ENCODE data around the gene LRMDA.
A peak's percentile ranks its signal among the peaks of the same experiment; 100 is the strongest.

LRMDA gene

DNA sequence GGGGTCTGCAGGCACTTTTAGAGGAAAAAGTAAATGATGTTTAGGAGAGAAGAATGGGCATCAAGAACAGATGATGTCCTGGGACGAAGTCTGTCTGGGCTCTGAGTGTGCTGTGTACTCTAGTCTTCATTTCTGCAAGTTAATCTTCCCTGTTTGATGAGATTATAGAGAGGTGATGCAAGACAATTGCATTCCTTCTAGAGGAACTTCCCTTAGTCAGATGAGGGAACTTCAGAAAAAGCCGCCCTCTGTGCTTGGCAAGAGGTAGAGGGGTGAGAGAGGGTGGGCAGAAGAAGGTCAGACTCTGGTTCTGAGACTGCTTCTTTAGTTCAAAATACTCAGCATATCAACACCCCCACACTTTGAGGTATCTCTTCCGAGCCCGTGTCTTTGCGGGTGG is 797.9 kb downstream of the LRMDA start:
- no peaks in the 10 kb centered on the region for H4K20me1 ChIP-seq
- H3K36me3 ChIP-seq, result no peaks in the 10 kb centered on the region
- H3K4me3 ChIP-seq, result no peak overlapping the region
- TF ChIP-seq Cebpa-rat (IDR thresholded peaks at IDR 0.05), result no peak
- H3K27me3 ChIP-seq, result no peaks in the 10 kb centered on the region
- H3K27ac ChIP-seq, result no peak overlapping the region
- H3K9me3 ChIP-seq (replicated peaks in 1 of 11), result no peaks in the 10 kb centered on the region
- no peak overlapping the region for H3K4me2 ChIP-seq
- no peaks in the 10 kb centered on the region for H3K4me1 ChIP-seq
- no peak overlapping the region for H3K9ac ChIP-seq

DNA sequence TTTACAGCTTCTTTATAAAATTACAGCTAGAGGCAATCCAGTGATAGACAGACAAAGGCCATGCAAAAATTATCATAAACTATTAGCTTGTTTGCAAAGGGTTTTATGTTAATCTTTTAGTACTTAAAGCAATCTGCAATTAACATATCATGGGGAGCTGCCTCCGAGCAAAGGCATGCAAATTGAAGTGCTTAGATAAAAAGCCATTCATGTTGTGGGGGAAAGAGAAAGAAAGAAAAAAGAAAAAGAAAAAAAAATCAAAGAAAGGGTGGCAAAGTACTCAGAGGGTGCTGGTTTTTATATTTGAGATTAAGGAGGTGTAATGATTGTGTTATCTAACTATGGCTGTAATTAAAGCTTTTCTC is 799.5 kb downstream of the LRMDA start:
- no peaks in the 10 kb centered on the region for H4K20me1 ChIP-seq
- H3K4me2 ChIP-seq, result no peak overlapping the region
- H3K4me3 ChIP-seq, result no peak overlapping the region
- no peaks in the 10 kb centered on the region for H3K27me3 ChIP-seq
- H3K27ac ChIP-seq, result no peak overlapping the region
- H3K4me1 ChIP-seq, result no peaks in the 10 kb centered on the region
- no peaks in the 10 kb centered on the region for H3K36me3 ChIP-seq
- H3K9ac ChIP-seq, result no peak overlapping the region
- H3K9me3 ChIP-seq (replicated peaks in 1 of 11), result no peaks in the 10 kb centered on the region
- TF ChIP-seq Cebpa-rat (IDR thresholded peaks at IDR 0.05), result no peak

DNA sequence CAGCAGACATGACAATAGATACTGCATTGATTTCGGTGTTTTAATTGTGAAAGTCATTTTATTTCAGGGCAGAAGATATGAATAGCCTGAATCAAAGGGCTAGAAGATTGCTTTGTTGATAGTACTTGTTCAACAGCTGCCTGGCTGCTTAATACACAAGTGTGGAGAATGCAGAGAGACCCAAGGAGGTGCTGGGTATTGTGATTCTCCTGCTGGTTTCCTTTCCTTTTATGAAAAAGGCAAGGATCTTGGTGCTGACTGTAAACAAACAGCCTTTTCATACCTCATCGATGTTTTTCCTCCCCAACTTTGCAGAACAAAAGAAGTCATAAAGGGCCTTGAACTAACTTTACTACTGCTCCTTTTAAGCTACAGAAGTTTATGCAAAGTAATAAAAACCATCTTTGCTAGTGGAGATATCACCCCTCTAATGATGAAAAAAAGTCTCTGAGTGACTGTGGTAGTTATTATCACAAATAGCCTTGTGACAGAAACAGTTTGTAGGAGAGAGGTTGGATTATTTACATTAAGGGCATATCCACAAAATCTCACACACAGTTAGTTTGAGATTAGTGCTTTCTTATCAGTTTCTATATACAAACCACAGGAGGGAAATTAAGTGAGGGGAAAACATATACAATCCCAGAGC is 800.0 kb downstream of the LRMDA start:
- Histone ChIP-seq H3K9ac (no peak overlapping the region), H4K20me1 (no peaks in the 10 kb centered on the region), H3K27ac (no peak overlapping the region), H3K9me3 (replicated peaks in 1 of 11) (no peaks in the 10 kb centered on the region), H3K27me3 (no peaks in the 10 kb centered on the region), H3K4me1 (peaks cover 0 to 2% (median 0%) of the 10 kb centered on the region in 10 experiments; a peak in 1 of 20 replicates), H3K36me3 (no peaks in the 10 kb centered on the region), H3K4me3 (no peak overlapping the region), H3K4me2 (no peak overlapping the region)
- no peak for TF ChIP-seq Cebpa-rat (IDR thresholded peaks at IDR 0.05)

DNA sequence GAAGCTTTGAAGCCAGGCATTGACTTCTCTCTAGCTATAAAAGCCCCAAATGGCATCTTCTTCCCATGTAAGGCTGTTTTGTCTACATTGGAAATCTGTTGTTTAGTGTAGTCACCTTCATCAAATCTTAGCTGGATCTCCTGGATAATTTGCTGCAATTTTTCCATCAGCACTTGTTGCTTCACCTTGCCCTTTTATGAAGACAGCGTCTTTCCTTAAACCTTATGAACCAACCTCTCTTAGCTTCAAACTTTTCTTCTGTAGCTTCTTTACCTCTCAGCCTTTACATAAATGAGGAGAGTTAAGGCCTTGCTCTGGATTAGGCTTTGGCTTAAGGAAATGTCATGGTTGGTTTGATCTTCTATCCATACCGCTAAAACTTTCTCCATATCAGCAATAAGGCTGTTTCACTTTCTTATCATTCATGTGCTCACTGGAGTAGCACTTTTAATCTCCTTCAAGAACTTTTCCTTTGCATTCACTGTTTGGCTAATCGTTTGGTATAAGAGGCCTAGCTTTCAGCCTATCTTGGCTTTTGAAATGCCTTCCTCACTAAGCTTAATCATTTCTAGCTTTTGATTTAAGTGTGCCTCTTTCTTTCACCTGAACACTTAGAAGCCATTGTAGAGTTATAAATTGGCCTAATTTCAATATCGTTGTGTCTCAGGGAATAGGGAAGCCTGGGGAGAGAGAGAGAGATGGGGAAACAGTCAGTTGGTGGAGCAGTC is 803.2 kb downstream of the LRMDA start:
- Histone ChIP-seq H3K36me3 (no peaks in the 10 kb centered on the region), H3K4me3 (no peak overlapping the region), H3K9me3 (replicated peaks in 1 of 11) (no peaks in the 10 kb centered on the region), H3K27ac (no peak overlapping the region), H3K4me2 (no peak overlapping the region), H3K4me1 (peaks cover 0 to 4% (median 0%) of the 10 kb centered on the region in 10 experiments; a peak in 1 of 20 replicates), H3K9ac (no peak overlapping the region), H3K27me3 (no peaks in the 10 kb centered on the region), H4K20me1 (no peaks in the 10 kb centered on the region)
- no peak for TF ChIP-seq Cebpa-rat (IDR thresholded peaks at IDR 0.05)

DNA sequence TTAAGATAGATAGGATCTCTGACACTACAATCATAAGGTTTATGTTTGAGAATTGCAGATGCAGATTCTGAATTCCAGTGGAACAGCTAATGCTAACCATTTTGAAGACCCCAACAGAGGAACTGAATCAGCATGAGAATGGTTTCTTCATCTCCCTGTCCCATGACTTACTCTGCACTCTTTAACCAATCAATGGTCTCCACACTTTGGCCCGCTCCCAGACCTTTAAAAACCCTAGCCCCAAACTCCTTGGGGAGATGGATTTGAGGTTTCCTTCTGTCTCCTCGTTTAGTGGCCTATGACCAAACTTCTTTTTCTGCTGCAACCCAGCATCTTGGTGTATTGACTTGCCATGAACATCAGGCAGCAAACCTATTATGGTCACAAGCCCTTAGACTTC is 804.9 kb downstream of the LRMDA start:
- no peak for TF ChIP-seq Cebpa-rat (IDR thresholded peaks at IDR 0.05)
- no peaks in the 10 kb centered on the region for H3K27me3 ChIP-seq
- no peak overlapping the region for H3K9ac ChIP-seq
- H3K4me2 ChIP-seq, result peak overlapping the region in 1 of 11 experiments; percentile 38; a peak in 2 of 22 replicates
- H3K9me3 ChIP-seq (replicated peaks in 1 of 11), result no peaks in the 10 kb centered on the region
- no peaks in the 10 kb centered on the region for H4K20me1 ChIP-seq
- no peaks in the 10 kb centered on the region for H3K36me3 ChIP-seq
- H3K4me3 ChIP-seq, result no peak overlapping the region
- no peak overlapping the region for H3K27ac ChIP-seq
- peaks cover 0 to 4% (median 0%) of the 10 kb centered on the region in 10 experiments; a peak in 1 of 20 replicates for H3K4me1 ChIP-seq

DNA sequence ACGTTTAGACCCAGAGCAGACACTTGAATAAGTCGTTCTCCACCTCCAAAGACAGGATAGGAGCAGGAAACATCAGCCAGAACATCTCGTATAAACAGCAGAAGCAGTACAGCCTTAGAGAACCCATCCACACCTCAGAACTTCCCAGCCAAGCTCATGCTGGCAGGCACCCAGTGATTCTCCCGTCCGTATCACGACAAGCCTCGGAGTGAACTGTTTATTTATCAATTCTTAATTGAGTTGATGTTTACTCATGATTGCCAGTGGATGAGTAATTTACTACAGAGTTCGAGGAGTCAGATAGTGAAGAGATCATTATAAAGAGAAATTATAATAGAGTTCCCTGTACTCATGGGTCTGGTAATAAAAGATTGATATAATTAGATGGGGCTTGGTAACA is 811.5 kb downstream of the LRMDA start:
- Histone ChIP-seq H3K4me1 (no peaks in the 10 kb centered on the region), H3K4me3 (no peak overlapping the region)

DNA sequence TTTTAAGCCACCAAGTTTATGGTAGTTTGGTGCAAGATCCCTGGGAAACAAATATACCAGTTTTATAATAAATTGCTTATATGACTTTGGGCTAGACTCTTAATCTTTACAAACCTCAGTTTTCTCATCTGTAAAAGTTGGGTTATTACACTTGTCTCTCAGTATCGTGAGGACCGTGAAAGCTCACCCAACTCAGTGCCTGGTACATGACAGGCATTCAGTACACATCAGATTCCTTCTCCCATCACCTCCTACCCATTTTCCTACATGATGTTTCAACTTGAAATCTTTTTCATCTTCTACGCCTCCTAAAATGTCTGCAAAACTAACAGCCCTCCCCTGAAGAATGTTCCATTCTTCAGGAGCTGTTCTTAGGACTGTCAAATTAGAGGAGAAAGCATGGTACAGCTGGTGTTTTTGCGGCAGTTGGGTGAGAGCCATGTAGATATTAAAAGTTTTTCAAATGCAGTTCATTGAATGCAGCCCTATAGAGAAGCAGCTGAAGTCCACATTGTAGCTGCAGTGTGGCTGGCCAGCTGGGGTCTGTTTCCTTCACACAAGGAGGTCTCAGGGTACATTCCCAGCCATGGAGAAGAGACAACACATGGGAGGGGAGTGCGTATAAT is 812.8 kb downstream of the LRMDA start:
- H3K4me2 ChIP-seq, result no peak overlapping the region
- H3K4me3 ChIP-seq, result no peak overlapping the region
- H3K27me3 ChIP-seq, result no peaks in the 10 kb centered on the region
- H3K27ac ChIP-seq, result no peak overlapping the region
- H3K36me3 ChIP-seq, result no peaks in the 10 kb centered on the region
- H3K9ac ChIP-seq, result no peak overlapping the region
- H4K20me1 ChIP-seq, result no peaks in the 10 kb centered on the region
- no peaks in the 10 kb centered on the region for H3K4me1 ChIP-seq
- TF ChIP-seq Cebpa-rat (IDR thresholded peaks at IDR 0.05), result no peak
- H3K9me3 ChIP-seq (replicated peaks in 1 of 11), result no peaks in the 10 kb centered on the region

More for the DNA sequence above, 811.5 kb downstream of the LRMDA start:
- no peak overlapping the region for H3K4me2 ChIP-seq
- H3K9me3 ChIP-seq (replicated peaks in 1 of 11), result no peaks in the 10 kb centered on the region
- H3K27ac ChIP-seq, result no peak overlapping the region
- H3K36me3 ChIP-seq, result no peaks in the 10 kb centered on the region
- H4K20me1 ChIP-seq, result no peaks in the 10 kb centered on the region
- H3K9ac ChIP-seq, result no peak overlapping the region
- no peak for TF ChIP-seq Cebpa-rat (IDR thresholded peaks at IDR 0.05)
- no peaks in the 10 kb centered on the region for H3K27me3 ChIP-seq

DNA sequence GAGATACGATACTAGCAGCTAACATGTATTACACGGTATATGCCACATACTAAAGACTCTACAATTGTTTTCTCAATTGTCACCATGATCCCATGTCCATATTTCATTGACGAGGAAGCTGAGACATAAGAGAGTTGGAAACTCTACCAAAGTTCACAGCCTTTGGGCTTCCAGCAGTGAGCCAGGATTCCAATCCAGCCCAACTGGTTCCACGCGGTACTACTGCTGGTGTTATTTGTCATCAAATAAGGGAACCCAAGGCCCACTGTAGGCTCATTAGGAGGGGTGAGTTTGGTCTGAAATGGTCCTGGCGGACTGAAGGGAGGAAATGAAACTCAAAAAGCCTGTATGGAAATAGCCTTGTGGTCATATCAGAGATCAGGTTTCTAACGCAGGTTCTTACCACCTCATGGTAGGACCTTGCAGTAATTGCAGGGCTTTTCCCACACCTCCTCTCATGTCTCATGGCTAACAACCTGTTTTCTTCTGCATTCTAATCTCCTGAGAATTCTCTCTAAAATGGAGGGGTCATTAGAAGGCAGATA is 814.6 kb downstream of the LRMDA start:
- Histone ChIP-seq H3K9ac (no peak overlapping the region), H4K20me1 (no peaks in the 10 kb centered on the region), H3K4me3 (no peak overlapping the region), H3K27ac (no peak overlapping the region), H3K9me3 (replicated peaks in 1 of 11) (no peaks in the 10 kb centered on the region), H3K4me1 (no peaks in the 10 kb centered on the region), H3K27me3 (no peaks in the 10 kb centered on the region), H3K4me2 (no peak overlapping the region), H3K36me3 (no peaks in the 10 kb centered on the region)
- no peak for TF ChIP-seq Cebpa-rat (IDR thresholded peaks at IDR 0.05)

DNA sequence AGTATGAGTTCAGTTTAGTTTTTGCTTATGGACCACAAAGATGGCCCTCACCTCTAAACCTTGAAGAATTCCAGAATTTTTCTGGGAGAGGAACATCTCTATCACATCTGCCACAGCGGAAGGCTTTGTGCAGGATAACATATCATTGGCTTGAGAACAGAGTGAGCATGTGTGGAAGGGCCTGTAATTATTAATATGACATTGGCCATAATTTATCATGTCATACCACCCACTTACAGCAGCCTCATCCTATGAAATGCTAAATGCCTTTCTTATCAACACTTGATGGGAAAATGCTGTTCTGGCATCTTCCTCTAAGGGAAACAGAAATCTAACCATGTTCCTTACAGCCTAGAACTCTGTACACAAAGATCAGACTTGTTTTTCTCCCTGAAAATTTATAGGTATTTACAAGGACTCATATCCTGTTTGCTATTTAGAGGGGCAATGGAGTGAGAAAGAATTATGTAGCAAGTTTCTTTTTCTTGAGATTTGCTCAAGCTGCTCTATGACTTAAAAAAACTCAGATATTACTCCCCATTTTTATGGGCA is 817.3 kb downstream of the LRMDA start:
- Histone ChIP-seq H3K4me3 (no peak overlapping the region), H3K4me2 (no peak overlapping the region), H3K36me3 (no peaks in the 10 kb centered on the region), H3K27me3 (no peaks in the 10 kb centered on the region), H3K9me3 (replicated peaks in 1 of 11) (no peaks in the 10 kb centered on the region), H3K4me1 (no peaks in the 10 kb centered on the region), H3K9ac (no peak overlapping the region), H3K27ac (no peak overlapping the region), H4K20me1 (no peaks in the 10 kb centered on the region)
- TF ChIP-seq Cebpa-rat (IDR thresholded peaks at IDR 0.05), result no peak

Data from BLaER1 treated with 17β-estradiol and CSF1 and Interleukin-3, amounts not matched to agents 10 nM and 100 nM (cell line).